ENCODE results near the gene VPS52.

VPS52 gene

DNA sequence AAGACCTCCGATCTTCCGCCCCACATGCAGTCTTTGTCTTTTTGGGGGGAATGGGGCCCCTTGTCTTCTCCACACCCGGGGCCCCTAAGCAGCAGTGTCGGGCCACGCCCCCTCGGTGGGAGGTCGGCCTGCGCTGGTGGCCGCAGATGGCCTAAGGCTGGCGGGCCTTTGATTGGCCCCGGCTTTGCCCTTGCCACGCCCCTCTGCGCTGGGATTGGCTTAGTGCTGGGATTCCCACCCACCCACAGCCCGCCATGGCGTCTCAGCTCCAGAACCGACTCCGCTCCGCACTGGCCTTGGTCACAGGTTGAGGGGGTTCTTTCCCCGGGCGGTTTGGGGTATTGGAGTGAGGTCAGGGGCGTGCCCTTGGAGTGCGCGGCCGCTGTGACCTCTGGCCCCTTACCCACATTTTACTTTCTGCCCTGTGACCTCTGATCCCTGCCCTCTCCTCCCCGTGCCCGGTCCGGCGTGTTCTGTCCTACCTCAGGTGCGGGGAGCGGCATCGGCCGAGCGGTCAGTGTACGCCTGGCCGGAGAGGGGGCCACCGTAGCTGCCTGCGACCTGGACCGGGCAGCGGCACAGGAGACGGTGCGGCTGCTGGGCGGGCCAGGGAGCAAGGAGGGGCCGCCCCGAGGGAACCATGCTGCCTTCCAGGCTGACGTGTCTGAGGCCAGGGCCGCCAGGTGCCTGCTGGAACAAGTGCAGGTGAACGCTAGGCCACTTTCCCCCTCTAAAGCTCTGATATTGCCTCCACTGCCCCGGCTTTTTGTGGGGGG, 67.1 kb downstream of the VPS52 start, which contains the start of gene HSD17B8:
HSD17B8 (plus strand) TSS at position 241 of the 776 bp plus-strand sequence; CDS start at position 255, 14 bp downstream.
- peak within 1 kb of the TSS; percentile 22 to 50 for H2BK12ac ChIP-seq (ENCODE audit: low read length in 2 of 2)
- peak within 1 kb of the TSS; percentile 79 to 86 for H3K4me3 ChIP-seq (ENCODE audit: insufficient read depth in 1 of 2, low read depth in 1 of 2, low read length in 2 of 2)
- H3K9ac ChIP-seq (ENCODE audit: low read length): peak within 1 kb of the TSS; percentile 84
- 6% methylated on average over 34 of the region's 48 CpGs for WGBS
- H3K18ac ChIP-seq (ENCODE audit: low read depth in 1 of 2, low read length in 2 of 2): peak within 1 kb of the TSS; percentile 81 to 95
- H4K8ac ChIP-seq (ENCODE audit: low read length): peak within 1 kb of the TSS; percentile 84
- H2BK5ac ChIP-seq (ENCODE audit: low read depth, low read length, poor library complexity, severe bottlenecking): peak within 1 kb of the TSS; percentile 46
- H3K27ac ChIP-seq (ENCODE audit: low read length, poor library complexity, severe bottlenecking): peak within 1 kb of the TSS; percentile 52
- no peaks in the 10 kb centered on the region for H3K27me3 ChIP-seq (ENCODE audit: control insufficient read depth in 1 of 2, insufficient read depth in 1 of 2, low read length in 2 of 2)
- H2AFZ ChIP-seq (ENCODE audit: low read depth, low read length): no peak within 1 kb of the TSS
- H3K36me3 ChIP-seq (ENCODE audit: control insufficient read depth in 1 of 2, insufficient read depth in 2 of 2, low read depth in 1 of 2, low read length in 2 of 2): peaks cover 25 to 30% of the 10 kb centered on the region in 2 experiments
- peak within 1 kb of the TSS; percentile 23 for H2AK5ac ChIP-seq (ENCODE audit: low read length, severe bottlenecking)
- no peaks in the 10 kb centered on the region for H3K9me3 ChIP-seq (ENCODE audit: control insufficient read depth, low read length)
- peak within 1 kb of the TSS; percentile 97 for H3K4me2 ChIP-seq (ENCODE audit: low read length, poor library complexity, severe bottlenecking)
- DNase-seq: peak; percentile 94
- peaks cover 9% of the 10 kb centered on the region for H3K79me1 ChIP-seq (replicated peaks; ENCODE audit: low read length, poor library complexity, severe bottlenecking)
- H3K4ac ChIP-seq (ENCODE audit: low read depth in 1 of 2, low read length in 2 of 2): peak within 1 kb of the TSS; percentile 82 to 86
- peaks cover 49% of the 10 kb centered on the region for H3K4me1 ChIP-seq (ENCODE audit: control insufficient read depth, insufficient read depth, low read depth, low read length)
- H2BK120ac ChIP-seq (ENCODE audit: low read depth, low read length): peak within 1 kb of the TSS; percentile 12
- peak within 1 kb of the TSS; percentile 96 for H4K91ac ChIP-seq (ENCODE audit: low read length)
- no peak within 1 kb of the TSS for H2BK15ac ChIP-seq (ENCODE audit: low read depth, poor library complexity, severe bottlenecking)
- peak within 1 kb of the TSS in 1 of 2 experiments; percentile 76 for H3K14ac ChIP-seq (ENCODE audit: low read length in 2 of 2)
- peak within 1 kb of the TSS in 1 of 2 experiments; percentile 95 for H3K23ac ChIP-seq (ENCODE audit: low read length in 2 of 2)

DNA sequence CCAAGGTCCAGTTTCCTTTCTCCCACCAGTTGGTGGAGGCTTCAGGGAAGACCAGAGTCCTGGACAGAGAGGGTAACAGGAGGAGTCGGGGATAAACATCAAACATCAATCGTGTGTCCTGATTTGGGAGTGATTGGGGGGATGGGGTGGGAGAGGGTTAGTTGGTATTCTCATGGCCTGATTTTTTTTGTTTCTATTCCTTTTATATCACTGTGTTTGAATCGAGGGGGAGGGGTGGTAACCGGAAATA, 67.6 kb downstream of the VPS52 start:
- Histone ChIP-seq H3K4me3 (ENCODE audit: insufficient read depth in 1 of 2, low read depth in 1 of 2, low read length in 2 of 2) (peak overlapping the region in 1 of 2 experiments; percentile 86), H3K4me2 (ENCODE audit: low read length, poor library complexity, severe bottlenecking) (peak overlapping the region; percentile 48), H3K4ac (ENCODE audit: low read depth in 1 of 2, low read length in 2 of 2) (no peak overlapping the region), H2BK12ac (ENCODE audit: low read length in 2 of 2) (peak overlapping the region in 1 of 2 experiments; percentile 38), H3K18ac (ENCODE audit: low read depth in 1 of 2, low read length in 2 of 2) (no peak overlapping the region), H3K14ac (ENCODE audit: low read length in 2 of 2) (no peak overlapping the region), H3K36me3 (ENCODE audit: control insufficient read depth in 1 of 2, insufficient read depth in 2 of 2, low read depth in 1 of 2, low read length in 2 of 2) (peaks cover 24 to 26% of the 10 kb centered on the region in 2 experiments), H2BK15ac (ENCODE audit: low read depth, poor library complexity, severe bottlenecking) (no peak overlapping the region), H4K8ac (ENCODE audit: low read length) (no peak overlapping the region), H2BK120ac (ENCODE audit: low read depth, low read length) (no peak overlapping the region), H3K27me3 (ENCODE audit: control insufficient read depth in 1 of 2, insufficient read depth in 1 of 2, low read length in 2 of 2) (no peaks in the 10 kb centered on the region), H4K91ac (ENCODE audit: low read length) (no peak overlapping the region), H3K9me3 (ENCODE audit: control insufficient read depth, low read length) (no peaks in the 10 kb centered on the region), H2BK5ac (ENCODE audit: low read depth, low read length, poor library complexity, severe bottlenecking) (no peak overlapping the region), H3K27ac (ENCODE audit: low read length, poor library complexity, severe bottlenecking) (peak overlapping the region; percentile 31), H3K9ac (ENCODE audit: low read length) (peak overlapping the region; percentile 0), H2AK5ac (ENCODE audit: low read length, severe bottlenecking) (peak overlapping the region; percentile 23), H3K23ac (ENCODE audit: low read length in 2 of 2) (no peak overlapping the region), H3K4me1 (ENCODE audit: control insufficient read depth, insufficient read depth, low read depth, low read length) (peaks cover 50% of the 10 kb centered on the region), H3K79me1 (replicated peaks; ENCODE audit: low read length, poor library complexity, severe bottlenecking) (peaks cover 9% of the 10 kb centered on the region), H2AFZ (ENCODE audit: low read depth, low read length) (no peak overlapping the region)
- WGBS: 17% methylated on average over 4 of the region's 4 CpGs
- no peak for DNase-seq

DNA sequence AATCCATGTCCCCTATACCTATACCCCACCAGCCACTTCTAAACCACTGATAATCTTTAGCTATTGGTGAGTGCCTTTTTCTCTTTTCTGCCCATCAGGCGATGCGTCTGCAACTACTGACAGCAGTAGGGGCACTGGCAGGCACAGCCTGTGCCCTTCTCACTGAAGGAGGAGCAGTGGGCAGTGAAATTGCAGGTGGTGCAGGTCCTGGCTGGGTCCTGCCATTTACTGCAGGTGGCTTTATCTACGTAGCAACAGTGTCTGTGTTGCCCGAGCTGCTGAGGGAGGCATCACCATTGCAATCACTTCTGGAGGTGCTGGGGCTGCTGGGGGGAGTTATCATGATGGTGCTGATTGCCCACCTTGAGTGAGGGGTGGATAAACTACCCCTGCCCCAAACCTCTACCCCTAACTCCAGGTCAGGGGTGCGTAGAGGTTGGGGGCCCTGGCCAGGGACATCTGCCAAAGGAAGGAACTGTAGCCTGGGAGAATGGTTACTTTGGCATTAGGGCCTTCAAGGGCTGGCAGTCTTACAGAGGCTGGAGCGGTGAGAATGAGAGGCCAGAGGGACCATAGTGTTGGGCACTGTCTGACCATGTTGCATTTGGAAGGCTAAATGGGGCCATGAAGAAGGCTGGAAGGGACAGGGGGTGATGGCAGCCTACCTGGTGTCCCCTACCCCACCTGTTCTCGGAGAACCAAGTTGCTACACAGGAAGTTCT, 68.1 kb downstream of the VPS52 start:
- Histone ChIP-seq H3K23ac (ENCODE audit: low read length in 2 of 2) (no peak overlapping the region), H2BK5ac (ENCODE audit: low read depth, low read length, poor library complexity, severe bottlenecking) (no peak overlapping the region), H2BK120ac (ENCODE audit: low read depth, low read length) (no peak overlapping the region), H3K9me3 (ENCODE audit: control insufficient read depth, low read length) (no peaks in the 10 kb centered on the region), H3K36me3 (ENCODE audit: control insufficient read depth in 1 of 2, insufficient read depth in 2 of 2, low read depth in 1 of 2, low read length in 2 of 2) (peaks cover 24 to 26% of the 10 kb centered on the region in 2 experiments), H3K4me3 (ENCODE audit: insufficient read depth in 1 of 2, low read depth in 1 of 2, low read length in 2 of 2) (peak overlapping the region in 1 of 2 experiments; percentile 86), H3K4ac (ENCODE audit: low read depth in 1 of 2, low read length in 2 of 2) (no peak overlapping the region), H3K4me1 (ENCODE audit: control insufficient read depth, insufficient read depth, low read depth, low read length) (peaks cover 53% of the 10 kb centered on the region), H3K27me3 (ENCODE audit: control insufficient read depth in 1 of 2, insufficient read depth in 1 of 2, low read length in 2 of 2) (no peaks in the 10 kb centered on the region), H4K91ac (ENCODE audit: low read length) (peak overlapping the region; percentile 7), H2AFZ (ENCODE audit: low read depth, low read length) (no peak overlapping the region), H4K8ac (ENCODE audit: low read length) (no peak overlapping the region), H3K18ac (ENCODE audit: low read depth in 1 of 2, low read length in 2 of 2) (no peak overlapping the region), H3K79me1 (replicated peaks; ENCODE audit: low read length, poor library complexity, severe bottlenecking) (peaks cover 9% of the 10 kb centered on the region), H2AK5ac (ENCODE audit: low read length, severe bottlenecking) (peak overlapping the region; percentile 23), H3K14ac (ENCODE audit: low read length in 2 of 2) (no peak overlapping the region), H2BK12ac (ENCODE audit: low read length in 2 of 2) (peak overlapping the region in 1 of 2 experiments; percentile 38), H2BK15ac (ENCODE audit: low read depth, poor library complexity, severe bottlenecking) (no peak overlapping the region), H3K9ac (ENCODE audit: low read length) (peak overlapping the region; percentile 100), H3K4me2 (ENCODE audit: low read length, poor library complexity, severe bottlenecking) (peak overlapping the region; percentile 48), H3K27ac (ENCODE audit: low read length, poor library complexity, severe bottlenecking) (peak overlapping the region; percentile 31)
- WGBS: 98% methylated on average over 7 of the region's 7 CpGs
- DNase-seq: peak; percentile 16

DNA sequence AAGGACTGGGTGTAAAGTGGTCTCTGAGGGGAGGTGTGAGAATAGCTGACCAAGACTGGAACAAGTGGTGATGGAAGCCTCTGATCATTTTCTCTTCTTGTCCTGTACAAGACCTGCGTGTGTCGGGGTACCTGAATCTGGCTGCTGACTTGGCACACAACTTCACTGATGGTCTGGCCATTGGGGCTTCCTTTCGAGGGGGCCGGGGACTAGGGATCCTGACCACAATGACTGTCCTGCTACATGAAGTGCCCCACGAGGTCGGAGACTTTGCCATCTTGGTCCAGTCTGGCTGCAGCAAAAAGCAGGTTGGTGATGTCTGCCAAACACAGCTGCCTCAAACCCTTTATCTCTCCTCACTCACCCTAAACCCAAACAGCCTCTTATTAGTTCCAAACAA, 68.9 kb downstream of the VPS52 start:
- Histone ChIP-seq H3K23ac (ENCODE audit: low read length in 2 of 2) (no peak overlapping the region), H3K18ac (ENCODE audit: low read depth in 1 of 2, low read length in 2 of 2) (no peak overlapping the region), H3K9me3 (ENCODE audit: control insufficient read depth, low read length) (no peaks in the 10 kb centered on the region), H3K4me3 (ENCODE audit: insufficient read depth in 1 of 2, low read depth in 1 of 2, low read length in 2 of 2) (peak overlapping the region in 1 of 2 experiments; percentile 98), H3K79me1 (replicated peaks; ENCODE audit: low read length, poor library complexity, severe bottlenecking) (peaks cover 13% of the 10 kb centered on the region), H2BK5ac (ENCODE audit: low read depth, low read length, poor library complexity, severe bottlenecking) (no peak overlapping the region), H3K14ac (ENCODE audit: low read length in 2 of 2) (no peak overlapping the region), H4K91ac (ENCODE audit: low read length) (no peak overlapping the region), H2BK12ac (ENCODE audit: low read length in 2 of 2) (no peak overlapping the region), H2AFZ (ENCODE audit: low read depth, low read length) (no peak overlapping the region), H3K9ac (ENCODE audit: low read length) (peak overlapping the region; percentile 100), H2AK5ac (ENCODE audit: low read length, severe bottlenecking) (no peak overlapping the region), H3K4ac (ENCODE audit: low read depth in 1 of 2, low read length in 2 of 2) (no peak overlapping the region), H3K4me2 (ENCODE audit: low read length, poor library complexity, severe bottlenecking) (no peak overlapping the region), H4K8ac (ENCODE audit: low read length) (no peak overlapping the region), H3K27me3 (ENCODE audit: control insufficient read depth in 1 of 2, insufficient read depth in 1 of 2, low read length in 2 of 2) (no peaks in the 10 kb centered on the region), H3K4me1 (ENCODE audit: control insufficient read depth, insufficient read depth, low read depth, low read length) (peaks cover 57% of the 10 kb centered on the region), H3K36me3 (ENCODE audit: control insufficient read depth in 1 of 2, insufficient read depth in 2 of 2, low read depth in 1 of 2, low read length in 2 of 2) (peaks cover 26 to 29% of the 10 kb centered on the region in 2 experiments), H2BK120ac (ENCODE audit: low read depth, low read length) (no peak overlapping the region), H2BK15ac (ENCODE audit: low read depth, poor library complexity, severe bottlenecking) (no peak overlapping the region), H3K27ac (ENCODE audit: low read length, poor library complexity, severe bottlenecking) (no peak overlapping the region)
- WGBS: 96% methylated on average over 6 of the region's 6 CpGs
- no peak for DNase-seq
